Caco-2 (cell line): ENCODE results near the gene APLP1. TPM values are rescaled to one million over a fixed set of nuclear protein-coding genes. Genes with fewer than 3 reads are reported as not detected.

Experiments used
- BruUV-seq: library from RNA; stranded (reverse); fragments of 400-500 nt; replicated peaks from 2 replicates; lab custom pipeline; 2021; lab: Mats Ljungman, UMichigan
- CTCF ChIA-PET: fragments of 300-600 bp; sonication (Branson Sonifier 250); formaldehyde crosslinking; loops from one replicate; lab custom pipeline; 2022; ENCODE audit warnings: antibody characterized with exemption; lab: Charles Lee
- POLR2A ChIA-PET: fragments of 300-600 bp; sonication (Branson Sonifier 250); formaldehyde crosslinking; loops from one replicate; lab custom pipeline; 2022; ENCODE audit warnings: antibody characterized with exemption; lab: Charles Lee
- DNase-seq, 2 experiments: peaks; one replicate each; pipeline versions ENCODE4 v3.0.0 to v3.0.0-alpha.2; 2020 to 2022
- H3K27me3 ChIP-seq: replicated peaks from 2 replicates; pipeline ENCODE4 v1.6.0; 2011; ENCODE audit warnings: low read length; ENCODE audit not compliant: control insufficient read depth, insufficient read depth
- H3K36me3 ChIP-seq: 2 replicates; pipeline ENCODE4 v1.5.1; 2011; ENCODE audit warnings: low read length; ENCODE audit not compliant: control insufficient read depth, insufficient read depth
- H3K4me1 ChIP-seq: fragments of 250-450 bp; sonication (Bioruptor Pico); 2 replicates; pipeline ENCODE4 v1.5.1; 2020; ENCODE audit warnings: mild to moderate bottlenecking
- H3K4me3 ChIP-seq: 2 replicates; pipeline ENCODE4 v1.5.1; 2011; ENCODE audit warnings: low read depth, mild to moderate bottlenecking, control low read depth, low read length
- H3K9me3 ChIP-seq: fragments of 250-450 bp; sonication (Bioruptor Pico); 2 replicates; pipeline ENCODE4 v1.5.1; 2020; ENCODE audit warnings: mild to moderate bottlenecking, moderate library complexity
- H3K27ac Mint-ChIP-seq: one replicate; pipeline ENCODE4 v1.8.0; 2022; ENCODE audit warnings: mixed read lengths; ENCODE audit not compliant: unreplicated experiment
- H3K27me3 Mint-ChIP-seq: one replicate; pipeline ENCODE4 v1.8.0; 2022; ENCODE audit warnings: mixed read lengths; ENCODE audit not compliant: insufficient read depth, unreplicated experiment
- H3K36me3 Mint-ChIP-seq: one replicate; pipeline ENCODE4 v1.8.0; 2022; ENCODE audit warnings: mild to moderate bottlenecking, mixed read lengths; ENCODE audit not compliant: insufficient read depth, unreplicated experiment
- H3K4me1 Mint-ChIP-seq: one replicate; pipeline ENCODE4 v1.8.0; 2022; ENCODE audit warnings: low read depth, mixed read lengths; ENCODE audit not compliant: unreplicated experiment
- H3K4me3 Mint-ChIP-seq: one replicate; pipeline ENCODE4 v1.8.0; 2022; ENCODE audit warnings: mild to moderate bottlenecking, moderate library complexity, mixed read lengths; ENCODE audit not compliant: unreplicated experiment
- H3K9me3 Mint-ChIP-seq: one replicate; pipeline ENCODE4 v1.8.0; 2022; ENCODE audit warnings: mixed read lengths; ENCODE audit not compliant: unreplicated experiment
- CTCF ChIP-seq, 2 experiments: fragments of 200-600 bp in 1 of 2; IDR thresholded peaks; 1 replicate in 1 of 2; 2 replicates in 1 of 2; pipeline versions ENCODE4 v1.5.1 to v1.8.0; 2011 to 2022; ENCODE audit warnings: antibody characterized with exemption in 1 of 2, control low read depth in 1 of 2, inconsistent platforms in 1 of 2, low read depth in 1 of 2, low read length in 1 of 2, mild to moderate bottlenecking in 1 of 2, moderate library complexity in 1 of 2; ENCODE audit not compliant: insufficient read depth in 1 of 2, severe bottlenecking in 1 of 2, unreplicated experiment in 1 of 2
- intact Hi-C: fragments of 100-400 bp; cut with micrococcal nuclease; formaldehyde crosslinking; loops from one replicate; pipeline ENCODE4 v1.10.0; 2022; ENCODE audit not compliant: unreplicated experiment
- total RNA-seq: library from RNA; stranded (reverse); gene quantifications from 2 replicates; pipeline ENCODE4 v1.2.3, GENCODE V29; 2022

The APLP1 gene
- total RNA-seq, 1 experiment from 2014 or later = 6.5 TPM

DNA sequence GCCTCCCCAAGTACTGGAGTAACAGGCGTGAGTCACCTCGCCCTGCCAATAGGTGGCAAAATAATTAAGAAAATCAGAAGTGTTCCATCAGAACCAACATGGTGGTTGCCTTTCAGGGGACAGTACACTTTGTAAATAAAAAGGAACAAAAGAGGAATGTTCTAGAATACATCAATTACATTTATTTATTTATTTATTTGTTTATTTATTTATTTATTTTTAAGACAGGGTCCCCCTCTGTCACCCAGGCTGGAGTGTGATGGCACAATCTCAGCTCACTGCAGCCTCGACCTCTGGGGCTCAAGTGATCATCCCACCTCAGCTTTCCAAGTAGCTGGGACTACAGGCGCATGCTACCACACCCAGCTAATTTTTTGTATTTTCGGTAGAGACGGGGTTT, 52.6 kb downstream of the APLP1 start:
- H3K36me3 Mint-ChIP-seq = no peaks in the 10 kb centered on the region
- intact Hi-C loops = no loop called here
- CTCF ChIA-PET = no interaction called here
- H3K27me3 Mint-ChIP-seq = peaks cover 1% of the 10 kb centered on the region
- no peak for DNase-seq
- H3K9me3 ChIP-seq = peaks cover 6% of the 10 kb centered on the region; the same call in 1 of the 2 replicates
- no peaks in the 10 kb centered on the region for H3K27me3 ChIP-seq
- H3K4me1 Mint-ChIP-seq = no peaks in the 10 kb centered on the region
- TF ChIP-seq CTCF (IDR thresholded peaks at IDR 0.05; ENCODE audit: insufficient read depth in 1 of 2, low read depth in 1 of 2, low read length in 1 of 2, severe bottlenecking in 1 of 2, unreplicated experiment in 1 of 2) = no peak
- BruUV-seq = no TSS peak
- H3K36me3 ChIP-seq = no peaks in the 10 kb centered on the region
- POLR2A ChIA-PET = no interaction called here
- no peak overlapping the region for H3K4me3 Mint-ChIP-seq
- peaks cover 14% of the 10 kb centered on the region for H3K9me3 Mint-ChIP-seq
- no peak overlapping the region for H3K27ac Mint-ChIP-seq
- no peak overlapping the region for H3K4me3 ChIP-seq
- no peaks in the 10 kb centered on the region for H3K4me1 ChIP-seq

DNA sequence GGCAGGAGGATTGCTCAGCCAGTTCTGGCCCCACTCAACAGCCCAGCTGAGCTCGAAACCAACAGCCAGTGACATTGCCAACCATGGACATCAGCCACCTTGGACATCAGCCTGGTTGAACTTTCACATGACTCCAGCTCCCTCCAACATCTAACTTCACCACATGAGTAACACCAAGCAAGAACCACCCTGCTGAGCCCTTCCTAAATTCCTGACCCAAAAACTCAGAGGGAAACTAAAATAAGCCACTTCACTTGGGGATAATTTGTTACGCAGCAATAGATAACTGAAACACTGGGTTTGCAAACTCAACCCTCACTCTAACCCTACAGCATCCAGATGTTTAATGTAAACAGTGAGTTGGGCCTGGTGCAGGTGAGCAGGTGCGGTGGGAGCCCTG, 57.1 kb downstream of the APLP1 start:
- no peak for DNase-seq
- H3K4me3 ChIP-seq = no peak overlapping the region
- TF ChIP-seq CTCF (IDR thresholded peaks at IDR 0.05; ENCODE audit: insufficient read depth in 1 of 2, low read depth in 1 of 2, low read length in 1 of 2, severe bottlenecking in 1 of 2, unreplicated experiment in 1 of 2) = no peak
- BruUV-seq = no TSS peak
- Mint-ChIP-seq H3K9me3 (peaks cover 25% of the 10 kb centered on the region), H3K27ac (no peak overlapping the region), H3K27me3 (peaks cover 5% of the 10 kb centered on the region), H3K4me1 (no peaks in the 10 kb centered on the region), H3K36me3 (no peaks in the 10 kb centered on the region), H3K4me3 (no peak overlapping the region)
- H3K36me3 ChIP-seq = no peaks in the 10 kb centered on the region
- intact Hi-C loops = no loop called here
- POLR2A ChIA-PET = no interaction called here
- no peaks in the 10 kb centered on the region for H3K4me1 ChIP-seq
- CTCF ChIA-PET = no interaction called here
- peaks cover 6% of the 10 kb centered on the region; the same call in 1 of the 2 replicates for H3K9me3 ChIP-seq
- H3K27me3 ChIP-seq = no peaks in the 10 kb centered on the region

DNA sequence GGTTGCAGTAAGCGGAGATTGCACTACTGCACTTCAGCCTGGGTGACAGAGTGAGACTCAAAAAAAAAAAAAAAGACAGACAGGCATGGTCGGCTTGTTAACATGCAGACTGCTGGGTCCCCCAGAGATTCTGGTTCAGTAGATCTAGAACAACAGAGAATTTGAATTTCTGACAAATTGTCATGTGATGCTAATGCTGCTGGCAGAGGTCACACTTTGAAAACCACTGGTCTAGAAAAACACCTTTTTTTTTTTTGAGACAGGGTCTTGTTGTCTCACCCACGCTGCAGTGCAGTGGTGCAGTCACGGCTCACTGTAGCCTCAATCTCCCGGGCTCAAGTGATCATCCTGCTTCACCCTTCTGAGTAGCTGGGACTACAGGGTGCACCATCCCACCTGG, 60.1 kb downstream of the APLP1 start:
- Histone ChIP-seq H3K9me3 (peaks cover 6% of the 10 kb centered on the region; the same call in 1 of the 2 replicates), H3K36me3 (no peaks in the 10 kb centered on the region), H3K4me1 (peaks cover 4% of the 10 kb centered on the region; the same call in 1 of the 2 replicates), H3K27me3 (no peaks in the 10 kb centered on the region), H3K4me3 (no peak overlapping the region)
- no peak overlapping the region for H3K4me3 Mint-ChIP-seq
- H3K27me3 Mint-ChIP-seq = peaks cover 5% of the 10 kb centered on the region
- peaks cover 25% of the 10 kb centered on the region for H3K9me3 Mint-ChIP-seq
- no peak for DNase-seq
- H3K27ac Mint-ChIP-seq = no peak overlapping the region
- no TSS peak for BruUV-seq
- peaks cover 6% of the 10 kb centered on the region for H3K36me3 Mint-ChIP-seq
- peaks cover 7% of the 10 kb centered on the region for H3K4me1 Mint-ChIP-seq
- no peak for TF ChIP-seq CTCF (IDR thresholded peaks at IDR 0.05; ENCODE audit: insufficient read depth in 1 of 2, low read depth in 1 of 2, low read length in 1 of 2, severe bottlenecking in 1 of 2, unreplicated experiment in 1 of 2)
- ChIA-PET CTCF (no interaction called here), POLR2A (no interaction called here)
- intact Hi-C loops = no loop called here

Other genes with a start within 250 kb of the APLP1 start
- 140 and 165 TPM in 2 replicates for gene RBM42, start 239.5 kb upstream of the APLP1 start, total RNA-seq
- gene ETV2, start 226.8 kb upstream of the APLP1 start, total RNA-seq = 0.77 and 1.3 TPM in 2 replicates
- 551 and 639 TPM in 2 replicates for gene COX6B1, start 220.3 kb upstream of the APLP1 start, total RNA-seq
- gene UPK1A, start 202.1 kb upstream of the APLP1 start, total RNA-seq = not detected in 2 replicates
- gene ZBTB32, start 164.0 kb upstream of the APLP1 start, total RNA-seq = not detected in 2 replicates
- 54.2 and 62.6 TPM in 2 replicates for gene KMT2B, start 150.6 kb upstream of the APLP1 start, total RNA-seq
- gene IGFLR1, start 126.1 kb upstream of the APLP1 start, total RNA-seq = 10.1 and 11.3 TPM in 2 replicates
- gene U2AF1L4, start 123.2 kb upstream of the APLP1 start, total RNA-seq = 21.3 and 24.6 TPM in 2 replicates
- gene PSENEN, start 122.9 kb upstream of the APLP1 start, total RNA-seq = 70.2 and 70.5 TPM in 2 replicates
- 8.1 and 10.2 TPM in 2 replicates for gene LIN37, start 120.0 kb upstream of the APLP1 start, total RNA-seq
- gene HSPB6, start 111.5 kb upstream of the APLP1 start, total RNA-seq = 0.48 and 0.81 TPM in 2 replicates
- gene PROSER3, start 110.4 kb upstream of the APLP1 start, total RNA-seq = 34.6 and 37.0 TPM in 2 replicates
- 17.8 and 18.3 TPM in 2 replicates for gene ARHGAP33, start 93.0 kb upstream of the APLP1 start, total RNA-seq
- gene PRODH2, start 55.7 kb upstream of the APLP1 start, total RNA-seq = 0.28 TPM in 1 of 2 replicates, not detected in the other
- not detected in 2 replicates for gene NPHS1, start 16.1 kb upstream of the APLP1 start, total RNA-seq
- 0.14 TPM in 1 of 2 replicates, not detected in the other for gene KIRREL2, start 11.7 kb upstream of the APLP1 start, total RNA-seq
- gene NFKBID, start 32.0 kb downstream of the APLP1 start, total RNA-seq = 8.0 and 10.5 TPM in 2 replicates
- gene HCST, start 34.0 kb downstream of the APLP1 start, total RNA-seq = not detected in 2 replicates
- not detected in 2 replicates for gene TYROBP, start 39.7 kb downstream of the APLP1 start, total RNA-seq
- gene LRFN3, start 67.8 kb downstream of the APLP1 start, total RNA-seq = 10.2 and 12.4 TPM in 2 replicates
- 26.2 and 28.1 TPM in 2 replicates for gene SDHAF1, start 126.6 kb downstream of the APLP1 start, total RNA-seq
- gene SYNE4, start 140.2 kb downstream of the APLP1 start, total RNA-seq = 42.5 and 48.5 TPM in 2 replicates
- gene ALKBH6, start 145.6 kb downstream of the APLP1 start, total RNA-seq = 29.4 and 30.8 TPM in 2 replicates
- 1.7 and 2.2 TPM in 2 replicates for gene CLIP3, start 164.3 kb downstream of the APLP1 start, total RNA-seq
- 7.6 and 8.8 TPM in 2 replicates for gene THAP8, start 185.7 kb downstream of the APLP1 start, total RNA-seq
- 30.6 and 32.9 TPM in 2 replicates for gene WDR62, start 186.3 kb downstream of the APLP1 start, total RNA-seq
- not detected in 2 replicates for gene OVOL3, start 242.6 kb downstream of the APLP1 start, total RNA-seq
- 121 and 129 TPM in 2 replicates for gene POLR2I, start 246.3 kb downstream of the APLP1 start, total RNA-seq
- gene TBCB, start 246.9 kb downstream of the APLP1 start, total RNA-seq = 173 and 191 TPM in 2 replicates